Gastroesophageal sphincter (tissue), 3 donors: ENCODE measurements around the gene ABHD16A.

Source experiments
- CTCF ChIP-seq, 4 experiments: fragments of 200-600 bp in 2 of 4; fragments of 450-650 bp in 2 of 4; sonication (generic) in 1 of 4; IDR thresholded peaks; one replicate each; pipeline ENCODE4 v1.5.1; 2017 to 2019; ENCODE audit warnings: antibody characterized with exemption in 4 of 4, mild to moderate bottlenecking in 2 of 4, moderate library complexity in 2 of 4
- POLR2A ChIP-seq, 2 donors: fragments of 450-650 bp; IDR thresholded peaks; one replicate each; pipeline ENCODE4 v1.6.1; 2017; ENCODE audit warnings: antibody characterized with exemption in 2 of 2, mild to moderate bottlenecking in 2 of 2, moderate library complexity in 1 of 2

GRCh38 chr6:31664790-31665500, 38.2 kb downstream of the ABHD16A start, which contains the start of gene GPANK1:
- TF ChIP-seq POLR2A (IDR thresholded peaks at IDR 0.05) (peak in 1 of 2 donors; percentile 30), CTCF (IDR thresholded peaks at IDR 0.05) (no peak)
